GM12874 (cell line): ENCODE data around the gene TMEM147.

Source experiments
- CTCF ChIP-seq: IDR thresholded peaks from 2 replicates; pipeline ENCODE4 v1.5.1; 2011; ENCODE audit warnings: low read depth, mild to moderate bottlenecking, control low read depth, low read length, moderate library complexity; ENCODE audit not compliant: insufficient read depth

TMEM147 gene

GRCh38 chr19:35521124-35521743 is 24.2 kb upstream of the TMEM147 start:
- TF ChIP-seq CTCF, result no peak

GRCh38 chr19:35522745-35523327 is 22.6 kb upstream of the TMEM147 start:
- TF ChIP-seq CTCF, result no peak

- no peak for TF ChIP-seq CTCF
Measured at GRCh38 chr19:35524181-35524837, 21.1 kb upstream of the TMEM147 start.

GRCh38 chr19:35525873-35526272 is 19.6 kb upstream of the TMEM147 start:
- TF ChIP-seq CTCF, result no peak

GRCh38 chr19:35528218-35529038 is 17.0 kb upstream of the TMEM147 start, which contains the start of gene SBSN:
Gene SBSN (minus strand): TSS chr19:35528311. CDS start chr19:35528281, 30 bp downstream.
- TF ChIP-seq CTCF, result no peak

- TF ChIP-seq CTCF, result no peak
Measured at GRCh38 chr19:35529241-35530218, 15.9 kb upstream of the TMEM147 start.
